ENCODE data around the gene CACNA1G.

Gene CACNA1G

DNA sequence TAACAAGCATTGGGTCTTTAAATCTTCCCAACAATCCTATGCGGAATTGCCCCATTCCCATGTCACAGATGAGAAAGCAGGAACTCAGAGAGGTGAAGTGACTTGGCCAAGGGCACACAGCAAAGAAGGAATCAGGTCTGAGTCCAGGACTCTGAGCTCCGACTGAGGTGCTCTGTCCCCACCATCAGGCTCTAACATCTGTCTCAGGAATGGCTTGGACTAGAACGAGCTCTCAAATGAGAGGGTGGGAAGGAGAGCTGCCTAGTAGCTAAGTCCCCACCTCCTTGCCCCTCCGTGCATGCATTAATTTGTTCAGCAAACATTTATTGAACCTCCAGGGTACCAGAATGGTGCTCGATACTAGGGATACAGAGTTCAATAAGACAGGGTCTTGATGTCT is 100.8 kb downstream of the CACNA1G start:
- FAIRE-seq (no peak), DNase-seq (ENCODE audit: extremely low spot score, insufficient read length, low read depth) (no peak)

DNA sequence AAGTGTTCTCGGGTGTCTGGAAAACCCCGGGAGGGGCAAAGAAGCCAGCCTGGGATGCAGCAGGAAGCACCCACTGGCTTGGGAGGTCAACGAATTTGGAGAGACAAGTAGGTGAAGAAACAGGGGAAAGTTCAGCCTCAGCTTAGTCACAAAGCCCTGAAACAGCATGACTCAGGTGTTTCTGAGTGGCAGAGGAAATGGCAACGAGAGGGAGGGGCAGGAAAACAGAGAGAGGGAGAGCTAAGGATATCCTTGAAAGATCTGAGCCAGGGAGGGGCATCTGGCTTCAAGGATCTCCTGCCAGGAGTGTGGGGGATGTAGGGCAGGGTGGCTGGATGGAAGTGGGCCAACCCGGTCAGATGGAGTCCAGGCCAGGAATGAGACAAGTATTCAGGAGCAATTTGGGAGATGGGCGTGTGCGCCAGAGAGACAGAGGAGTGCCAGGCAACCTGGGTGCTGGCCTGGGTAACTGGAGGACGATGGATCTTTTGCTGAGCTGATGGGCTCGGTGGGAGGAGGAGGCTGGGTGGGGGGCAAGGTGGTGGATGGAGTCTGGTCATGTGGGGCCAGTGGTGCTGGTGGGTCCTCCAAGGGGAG is 101.4 kb downstream of the CACNA1G start:
- DNase-seq (ENCODE audit: extremely low spot score, insufficient read length, low read depth) (no peak), FAIRE-seq (no peak)

DNA sequence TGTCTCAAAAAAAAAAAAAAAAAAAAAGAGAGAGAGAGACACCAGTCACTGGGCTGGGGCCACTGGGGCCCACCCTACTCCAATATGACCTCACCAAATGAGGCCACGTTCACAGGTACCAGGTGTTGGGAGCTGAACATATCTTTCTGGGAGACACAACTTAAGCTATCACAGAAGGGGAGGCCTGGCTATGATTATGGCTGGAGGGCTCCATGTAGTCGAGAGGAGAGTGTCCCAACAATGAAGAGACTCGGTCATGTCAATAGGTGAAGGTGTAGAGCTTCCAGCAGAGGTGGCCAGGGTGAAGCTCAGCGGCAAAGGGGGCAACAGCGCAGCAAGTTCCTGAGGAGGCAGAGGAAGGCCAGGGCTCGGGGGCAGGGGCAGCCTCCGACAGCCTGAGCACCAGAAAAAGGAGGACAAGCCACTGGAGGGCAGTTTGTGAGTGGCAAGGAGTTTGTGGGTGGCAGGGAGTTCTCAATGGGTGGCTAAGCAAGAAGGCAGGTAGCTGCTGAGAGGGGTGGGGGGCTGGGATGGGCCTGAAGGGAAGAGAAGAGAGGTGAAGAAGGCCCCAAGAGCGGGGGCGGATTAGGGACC is 102.2 kb downstream of the CACNA1G start:
- FAIRE-seq (no peak), DNase-seq (ENCODE audit: extremely low spot score, insufficient read length, low read depth) (no peak)

DNA sequence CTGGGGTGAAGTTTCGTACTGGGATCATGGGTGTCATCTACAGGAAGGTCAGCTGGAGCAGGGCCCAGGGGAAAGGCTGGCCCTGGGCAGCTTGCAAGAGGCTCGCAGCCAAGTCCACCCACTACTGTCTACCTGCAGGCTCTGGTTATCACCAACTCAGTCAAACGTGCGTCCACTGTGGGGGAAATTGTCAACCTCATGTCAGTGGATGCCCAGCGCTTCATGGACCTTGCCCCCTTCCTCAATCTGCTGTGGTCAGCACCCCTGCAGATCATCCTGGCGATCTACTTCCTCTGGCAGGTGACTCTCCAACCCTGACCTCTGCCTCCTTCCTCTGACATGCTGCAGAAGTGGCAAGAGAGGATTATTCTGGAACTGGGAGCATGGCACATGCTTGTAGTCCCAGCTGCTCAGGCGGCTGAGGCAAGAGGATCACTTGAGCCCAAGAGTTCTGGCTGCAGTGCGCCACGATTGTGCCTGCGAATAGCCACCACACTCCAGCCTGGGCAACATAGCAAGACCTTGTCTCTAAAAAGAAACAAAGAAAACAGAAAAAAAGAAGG is 103.4 kb downstream of the CACNA1G start:
- no peak for FAIRE-seq

DNA sequence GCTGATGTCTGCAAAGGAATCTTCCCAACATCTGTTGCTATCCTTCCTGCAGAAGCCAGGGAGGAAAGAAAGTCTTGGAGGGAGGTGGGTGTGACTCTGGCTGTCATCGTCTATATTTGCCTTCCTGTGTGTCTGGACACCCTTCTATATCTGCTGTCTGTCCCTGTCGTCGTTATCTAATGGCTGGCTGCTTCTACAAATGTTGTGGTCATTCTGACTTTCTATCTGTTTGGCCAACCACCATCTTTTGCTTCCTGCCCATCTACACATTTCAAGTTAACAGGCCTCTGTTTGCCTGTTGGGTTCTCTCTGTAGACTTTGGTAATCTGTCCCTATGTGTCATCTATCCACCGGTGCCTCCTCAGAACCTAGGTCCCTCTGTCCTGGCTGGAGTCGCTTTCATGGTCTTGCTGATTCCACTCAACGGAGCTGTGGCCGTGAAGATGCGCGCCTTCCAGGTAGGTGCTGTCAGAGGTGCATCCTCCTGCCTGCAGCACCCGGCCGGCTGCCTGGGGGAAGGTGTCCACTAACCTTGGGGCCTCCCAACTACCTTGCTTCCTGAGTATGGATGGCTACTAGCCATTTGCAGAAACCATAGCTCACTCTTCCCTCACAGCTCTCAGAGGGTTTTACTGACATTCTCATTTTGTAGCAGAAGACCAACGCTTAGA is 104.4 kb downstream of the CACNA1G start:
- DNase-seq (ENCODE audit: extremely low spot score, insufficient read length, low read depth) (no peak), FAIRE-seq (no peak)

More for the DNA sequence above, 103.4 kb downstream of the CACNA1G start:
- DNase-seq (ENCODE audit: extremely low spot score, insufficient read length, low read depth), result no peak

DNA sequence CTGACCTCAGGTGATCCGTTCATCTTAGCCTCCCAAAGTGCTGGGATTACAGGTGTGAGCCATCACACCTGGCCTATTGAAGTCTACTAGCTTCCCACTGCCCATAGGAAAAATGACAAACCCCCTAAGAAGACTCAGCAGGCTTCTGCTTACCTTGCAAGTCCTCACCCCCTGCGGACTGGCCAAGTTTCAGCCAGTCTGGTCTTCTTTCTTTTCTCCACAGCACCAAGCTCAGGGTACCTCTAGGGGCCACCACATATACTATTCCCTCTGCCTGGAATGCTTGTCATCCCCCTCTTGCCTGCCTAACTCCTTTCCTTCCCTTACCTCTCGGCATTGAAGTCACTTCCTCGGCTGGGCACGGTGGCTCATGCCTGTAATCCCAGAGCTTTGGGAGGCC is 105.3 kb downstream of the CACNA1G start:
- DNase-seq (ENCODE audit: extremely low spot score, insufficient read length, low read depth) (no peak), FAIRE-seq (no peak)

DNA sequence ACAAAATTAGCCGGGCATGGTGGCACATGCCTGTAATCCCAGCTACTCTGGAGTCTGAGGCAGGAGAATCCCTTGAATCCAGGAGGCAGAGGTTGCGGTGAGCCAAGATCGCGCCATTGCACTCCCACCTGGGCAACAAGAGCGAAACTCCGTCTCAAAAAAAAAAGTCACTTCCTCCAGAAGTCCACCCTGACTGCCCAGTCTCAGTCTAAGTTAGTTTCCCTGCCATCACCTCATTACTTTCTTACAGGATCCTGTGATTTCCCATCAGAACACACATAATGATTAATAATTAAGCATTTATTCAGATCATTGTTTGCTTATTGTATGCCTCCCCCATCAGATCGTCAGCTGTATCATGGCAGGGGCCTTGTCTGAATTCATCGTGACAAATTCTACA is 105.8 kb downstream of the CACNA1G start:
- no peak for FAIRE-seq

DNA sequence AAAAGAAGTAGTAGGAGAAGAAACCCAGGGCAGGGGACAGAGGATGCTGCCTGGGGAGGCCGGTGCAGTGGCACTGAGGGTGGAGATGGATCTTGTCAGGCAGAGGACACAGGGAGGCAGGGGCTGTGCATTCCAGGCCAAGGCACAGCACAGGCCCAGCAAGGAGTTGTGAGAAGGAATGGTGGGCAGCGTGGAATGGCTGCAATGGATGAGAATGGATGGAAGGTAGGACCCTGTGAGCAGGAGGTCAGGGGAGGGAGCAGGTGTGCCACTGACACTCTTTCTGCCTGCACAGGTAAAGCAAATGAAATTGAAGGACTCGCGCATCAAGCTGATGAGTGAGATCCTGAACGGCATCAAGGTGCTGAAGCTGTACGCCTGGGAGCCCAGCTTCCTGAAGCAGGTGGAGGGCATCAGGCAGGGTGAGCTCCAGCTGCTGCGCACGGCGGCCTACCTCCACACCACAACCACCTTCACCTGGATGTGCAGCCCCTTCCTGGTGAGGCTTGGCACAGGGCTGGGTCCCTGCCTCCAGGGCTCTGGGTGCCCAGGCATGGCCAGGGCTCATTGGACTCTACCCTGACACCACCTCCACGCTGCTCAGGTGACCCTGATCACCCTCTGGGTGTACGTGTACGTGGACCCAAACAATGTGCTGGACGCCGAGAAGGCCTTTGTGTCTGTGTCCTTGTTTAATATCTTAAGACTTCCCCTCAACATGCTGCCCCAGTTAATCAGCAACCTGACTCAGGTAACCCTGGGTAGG is 106.9 kb downstream of the CACNA1G start:
- FAIRE-seq (no peak), DNase-seq (ENCODE audit: extremely low spot score, insufficient read length, low read depth) (no peak)

More for the DNA sequence above, 105.8 kb downstream of the CACNA1G start:
- no peak for DNase-seq (ENCODE audit: extremely low spot score, insufficient read length, low read depth)

DNA sequence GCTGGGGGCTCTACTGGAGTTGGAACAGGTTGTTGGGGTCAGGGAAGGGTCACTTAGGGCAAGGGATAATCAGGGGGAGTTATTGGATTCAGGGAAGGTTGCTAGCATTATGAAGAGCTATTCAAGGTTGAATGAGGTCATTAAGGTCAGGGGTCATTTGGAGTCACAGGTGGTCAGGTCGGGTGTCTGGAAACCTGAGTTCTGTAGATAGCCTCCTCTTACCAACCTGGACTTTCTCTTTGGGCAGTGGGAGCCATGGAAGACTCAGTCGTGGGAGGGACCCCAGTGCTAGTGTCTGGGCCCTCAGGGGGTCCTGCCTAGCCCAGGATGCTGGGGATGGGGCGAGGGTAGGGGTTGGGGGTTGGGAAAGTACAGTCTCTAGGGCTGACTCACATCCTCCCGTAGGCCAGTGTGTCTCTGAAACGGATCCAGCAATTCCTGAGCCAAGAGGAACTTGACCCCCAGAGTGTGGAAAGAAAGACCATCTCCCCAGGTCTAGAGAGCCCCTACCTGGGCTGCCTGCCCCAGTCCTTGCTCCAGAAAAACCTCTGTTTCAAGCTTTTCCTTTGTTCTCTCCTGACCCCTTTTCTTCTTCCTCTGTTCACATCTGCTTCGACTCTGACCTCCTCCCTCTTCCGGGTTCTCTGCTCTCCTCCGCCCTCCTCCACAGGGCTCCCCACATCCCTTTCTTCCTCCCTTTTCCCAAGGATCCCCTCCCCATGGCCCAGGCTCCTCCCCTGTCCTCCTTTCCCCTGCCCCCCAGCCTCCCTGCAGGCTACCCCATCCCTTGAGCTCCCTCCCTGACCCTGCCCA is 107.7 kb downstream of the CACNA1G start:
- no peak for DNase-seq (ENCODE audit: extremely low spot score, insufficient read length, low read depth)
- FAIRE-seq, result no peak

DNA sequence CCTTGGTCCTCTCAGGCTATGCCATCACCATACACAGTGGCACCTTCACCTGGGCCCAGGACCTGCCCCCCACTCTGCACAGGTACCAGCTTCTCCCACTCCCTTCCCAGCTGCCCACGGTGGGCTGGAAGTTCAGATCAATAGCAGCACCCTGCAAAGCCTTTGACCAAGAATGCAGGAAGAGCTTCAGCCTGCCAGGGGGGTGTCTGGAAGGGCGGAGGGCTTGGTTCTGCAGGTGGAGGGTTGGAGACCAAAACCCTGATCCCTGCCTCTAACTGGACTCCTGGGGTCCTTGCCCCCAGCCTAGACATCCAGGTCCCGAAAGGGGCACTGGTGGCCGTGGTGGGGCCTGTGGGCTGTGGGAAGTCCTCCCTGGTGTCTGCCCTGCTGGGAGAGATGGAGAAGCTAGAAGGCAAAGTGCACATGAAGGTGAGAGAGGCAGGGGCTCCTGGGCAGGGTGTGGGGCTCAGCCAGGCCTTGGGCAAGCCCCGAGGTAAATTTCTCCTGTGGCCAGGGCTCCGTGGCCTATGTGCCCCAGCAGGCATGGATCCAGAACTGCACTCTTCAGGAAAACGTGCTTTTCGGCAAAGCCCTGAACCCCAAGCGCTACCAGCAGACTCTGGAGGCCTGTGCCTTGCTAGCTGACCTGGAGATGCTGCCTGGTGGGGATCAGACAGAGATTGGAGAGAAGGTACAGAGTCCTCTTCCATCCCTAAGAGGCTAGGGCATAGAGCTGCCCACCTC is 108.5 kb downstream of the CACNA1G start:
- DNase-seq (ENCODE audit: extremely low spot score, insufficient read length, low read depth) (no peak), FAIRE-seq (no peak)

DNA sequence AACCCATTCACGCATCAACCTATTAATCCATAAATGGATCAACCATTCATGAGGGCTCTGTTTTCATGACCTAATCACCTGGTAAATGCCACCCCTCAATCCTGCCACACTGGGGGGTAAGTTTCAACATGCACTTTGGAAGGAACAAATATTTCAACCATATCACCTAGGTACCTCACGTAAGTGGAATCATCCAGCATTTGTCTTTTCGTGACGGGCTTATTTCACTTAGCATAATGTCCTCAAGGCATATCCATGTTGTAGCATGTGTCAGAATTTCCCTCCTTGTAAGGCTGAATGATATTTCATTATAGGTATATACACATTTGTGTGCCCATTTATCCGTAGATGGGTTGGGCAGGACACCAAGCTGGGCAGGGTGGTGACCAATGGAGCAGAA is 111.6 kb downstream of the CACNA1G start:
- DNase-seq (ENCODE audit: extremely low spot score, insufficient read length, low read depth) (no peak), FAIRE-seq (no peak)

DNA sequence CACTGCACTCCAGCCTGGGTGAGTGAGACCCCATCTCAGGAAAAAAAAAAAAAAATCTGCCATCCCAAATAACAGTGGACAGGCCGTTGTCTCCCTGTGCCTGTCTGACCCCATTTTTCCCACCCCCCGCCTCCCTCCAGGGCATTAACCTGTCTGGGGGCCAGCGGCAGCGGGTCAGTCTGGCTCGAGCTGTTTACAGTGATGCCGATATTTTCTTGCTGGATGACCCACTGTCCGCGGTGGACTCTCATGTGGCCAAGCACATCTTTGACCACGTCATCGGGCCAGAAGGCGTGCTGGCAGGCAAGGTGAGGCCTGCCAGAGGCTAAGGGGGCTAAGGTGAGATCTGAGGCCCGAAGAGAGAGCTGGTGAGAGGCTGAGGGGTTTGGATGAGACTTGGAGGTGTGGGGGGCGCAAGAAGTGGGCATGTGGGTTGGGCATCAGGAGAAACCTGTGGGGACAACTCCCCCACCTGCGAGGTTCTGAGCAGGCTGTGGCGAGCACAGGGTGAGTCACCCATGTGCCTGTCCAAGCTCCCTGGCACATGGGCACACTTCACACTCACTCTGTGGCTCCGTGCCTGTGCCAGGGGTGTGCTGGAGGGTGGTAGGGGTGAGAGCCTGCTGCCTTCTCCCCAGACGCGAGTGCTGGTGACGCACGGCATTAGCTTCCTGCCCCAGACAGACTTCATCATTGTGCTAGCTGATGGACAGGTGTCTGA is 112.5 kb downstream of the CACNA1G start:
- no peak for FAIRE-seq
- DNase-seq (ENCODE audit: extremely low spot score, insufficient read length, low read depth), result no peak

DNA sequence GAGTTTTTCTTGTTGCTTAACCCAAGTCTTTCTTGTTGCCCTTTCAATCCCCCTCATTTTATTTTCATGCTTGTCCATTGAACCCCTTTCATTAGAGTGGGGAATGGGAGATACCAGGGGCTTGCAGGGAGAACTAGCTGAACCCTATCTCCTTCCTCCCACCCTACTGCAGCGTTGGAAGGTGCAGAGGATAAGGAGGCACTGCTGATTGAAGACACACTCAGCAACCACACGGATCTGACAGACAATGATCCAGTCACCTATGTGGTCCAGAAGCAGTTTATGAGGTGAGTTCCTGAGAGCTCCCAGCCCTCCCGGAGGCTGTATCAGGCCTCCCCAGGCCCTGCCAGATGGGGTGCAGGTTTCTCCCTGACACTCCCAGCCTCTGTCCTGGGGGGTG is 114.7 kb downstream of the CACNA1G start:
- no peak for FAIRE-seq
- DNase-seq (ENCODE audit: extremely low spot score, insufficient read length, low read depth), result no peak

DNA sequence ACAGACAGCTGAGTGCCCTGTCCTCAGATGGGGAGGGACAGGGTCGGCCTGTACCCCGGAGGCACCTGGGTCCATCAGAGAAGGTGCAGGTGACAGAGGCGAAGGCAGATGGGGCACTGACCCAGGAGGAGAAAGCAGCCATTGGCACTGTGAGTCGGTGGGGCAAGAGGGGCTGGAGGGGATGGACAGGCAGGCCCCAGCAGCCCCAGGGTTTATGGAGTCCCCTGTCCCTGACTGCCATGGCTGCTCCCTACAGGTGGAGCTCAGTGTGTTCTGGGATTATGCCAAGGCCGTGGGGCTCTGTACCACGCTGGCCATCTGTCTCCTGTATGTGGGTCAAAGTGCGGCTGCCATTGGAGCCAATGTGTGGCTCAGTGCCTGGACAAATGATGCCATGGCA is 115.1 kb downstream of the CACNA1G start:
- FAIRE-seq (no peak), DNase-seq (ENCODE audit: extremely low spot score, insufficient read length, low read depth) (no peak)

DNA sequence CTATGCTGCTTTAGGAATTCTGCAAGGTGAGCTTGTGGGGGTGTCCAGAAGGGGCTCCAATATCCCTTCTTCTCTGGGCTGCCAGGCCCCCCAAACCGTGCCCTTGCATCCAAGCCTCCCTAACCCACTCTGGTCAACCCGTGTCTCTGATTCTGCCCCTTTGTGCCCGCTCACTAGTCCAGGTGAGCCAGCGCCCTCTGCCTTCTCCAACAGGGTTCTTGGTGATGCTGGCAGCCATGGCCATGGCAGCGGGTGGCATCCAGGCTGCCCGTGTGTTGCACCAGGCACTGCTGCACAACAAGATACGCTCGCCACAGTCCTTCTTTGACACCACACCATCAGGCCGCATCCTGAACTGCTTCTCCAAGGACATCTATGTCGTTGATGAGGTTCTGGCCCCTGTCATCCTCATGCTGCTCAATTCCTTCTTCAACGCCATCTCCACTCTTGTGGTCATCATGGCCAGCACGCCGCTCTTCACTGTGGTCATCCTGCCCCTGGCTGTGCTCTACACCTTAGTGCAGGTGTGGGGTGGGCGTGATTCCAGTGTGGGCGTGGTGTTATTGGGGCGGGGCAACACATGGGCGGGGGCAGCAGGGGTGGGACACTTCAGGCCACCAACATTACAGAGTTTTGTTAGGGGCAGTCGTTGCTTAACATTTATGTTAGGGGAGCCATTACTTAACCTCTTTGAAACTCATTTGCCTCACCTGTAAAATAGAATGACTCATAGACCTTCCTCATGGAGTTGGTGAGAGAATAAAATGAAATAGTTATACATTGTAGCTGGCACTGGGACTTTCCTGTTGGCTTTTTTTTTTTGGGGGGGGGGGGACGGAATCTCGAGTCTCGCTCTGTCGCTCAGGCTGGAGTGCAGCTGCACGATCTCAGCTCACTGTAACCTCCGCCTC is 115.8 kb downstream of the CACNA1G start:
- no peak for FAIRE-seq
- DNase-seq (ENCODE audit: extremely low spot score, insufficient read length, low read depth), result no peak

All from GM18507 (cell line).